H54 (cell line): ENCODE measurements around the gene CNKSR3.

Source experiments
- DNase-seq: peaks from one replicate; pipeline ENCODE4 v3.0.0; 2011; ENCODE audit warnings: low spot score, mixed read lengths; ENCODE audit not compliant: insufficient read length
- FAIRE-seq: peaks from 3 replicates; lab custom pipeline; 2011; peaks lifted over from hg19 to GRCh38; lab: Jason Lieb, UNC
- POLR2A ChIP-seq: IDR thresholded peaks from 2 replicates; pipeline ENCODE4 v1.6.1; 2011; ENCODE audit warnings: low read depth, mild to moderate bottlenecking, low read length

The CNKSR3 gene

GRCh38 chr6:154343473-154344308 lies 166.8 kb downstream of the CNKSR3 start:
- FAIRE-seq, result no peak
- DNase-seq, result no peak
- TF ChIP-seq POLR2A, result no peak

- no peak for DNase-seq
- FAIRE-seq, result no peak
- no peak for TF ChIP-seq POLR2A
Measured at GRCh38 chr6:154341871-154342270, 168.6 kb downstream of the CNKSR3 start.

DNA sequence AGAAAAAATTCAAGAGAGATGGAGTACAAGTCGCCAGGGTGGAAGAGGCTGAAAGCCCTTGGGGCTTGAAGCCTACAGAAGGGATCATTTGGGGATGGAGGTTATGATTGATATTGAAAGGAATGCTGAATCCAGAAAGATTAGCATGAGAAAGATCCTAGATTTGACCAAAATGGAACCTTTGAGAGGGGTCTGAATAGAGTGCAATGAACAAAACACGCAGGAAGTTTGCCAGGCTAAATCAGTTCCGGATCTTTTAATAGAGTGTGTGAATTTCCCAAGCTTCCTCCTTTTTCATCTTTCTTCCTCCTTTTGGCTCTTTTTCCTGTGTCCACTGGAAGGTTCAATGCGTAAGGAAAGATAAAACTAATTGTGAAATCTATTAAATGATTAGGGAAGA lies 169.1 kb downstream of the CNKSR3 start:
- no peak for DNase-seq
- no peak for FAIRE-seq
- no peak for TF ChIP-seq POLR2A
